NCI-H1105 treated with DMSO at 0.1 percent for 48 hours (cell line): ENCODE results near the gene TSKS.
"Not testable (repeated sequence)": the region's sequence is repeated elsewhere in the genome, so short reads cannot be mapped to it uniquely, and the experiment has no call there.

Experiments
- DNase-seq: peaks from one replicate; lab custom pipeline; 2025; lab: John Stamatoyannopoulos, UW

The TSKS gene

GRCh38 chr19:49766930-49767299 lies 3.8 kb upstream of the TSKS start, which contains the start of gene AP2A1:
Gene AP2A1 (plus strand): TSS chr19:49767001. CDS start chr19:49767134, 133 bp downstream.
- no peak for DNase-seq

DNA sequence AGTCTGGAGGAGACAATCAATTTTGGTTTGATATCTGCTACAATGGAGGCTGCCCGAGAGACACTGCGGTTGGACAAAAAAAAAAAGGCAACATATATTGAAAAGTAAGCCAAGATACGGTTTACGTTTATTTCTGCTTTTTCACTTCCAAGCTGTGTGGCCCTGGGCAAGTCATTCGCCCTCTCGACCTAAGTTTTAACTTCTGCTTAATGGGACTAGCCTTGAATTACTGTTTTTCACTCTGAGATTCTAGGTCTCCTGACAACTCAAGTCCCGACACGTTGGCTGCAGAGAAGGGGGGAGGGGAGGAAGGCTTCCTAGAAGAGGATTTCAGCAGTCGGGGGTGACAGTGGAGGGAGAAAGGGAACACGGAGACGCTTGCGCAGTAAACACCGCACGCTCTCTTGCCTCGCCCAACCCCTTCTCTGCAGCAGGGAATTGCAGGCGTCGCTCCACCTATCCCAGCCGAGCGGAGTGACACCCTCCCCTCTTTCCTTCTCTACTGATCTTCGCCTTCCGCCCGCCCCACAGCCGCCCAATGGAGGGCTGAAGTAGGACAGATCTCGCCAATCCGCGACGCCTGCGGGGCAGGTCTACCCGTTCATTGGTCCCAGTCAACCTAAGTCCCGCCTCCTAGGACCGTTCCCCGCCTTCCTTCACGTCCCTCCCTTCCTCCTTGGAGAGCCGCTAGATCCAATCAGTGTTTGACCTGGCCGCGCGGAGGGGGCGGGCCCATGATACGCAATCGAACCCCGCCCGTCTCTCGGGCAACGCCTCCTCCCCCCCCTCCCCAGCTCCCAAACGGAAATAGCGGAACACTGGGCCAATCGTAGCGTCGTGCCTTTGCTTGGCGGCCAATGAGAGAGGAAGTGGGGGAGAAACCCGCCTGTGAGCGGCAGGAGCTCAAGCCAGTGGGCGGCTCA lies 3.2 kb upstream of the TSKS start:
- peak; percentile 100 for DNase-seq

GRCh38 chr19:49764341-49764740 lies 1.2 kb upstream of the TSKS start:
- no peak for DNase-seq

DNA sequence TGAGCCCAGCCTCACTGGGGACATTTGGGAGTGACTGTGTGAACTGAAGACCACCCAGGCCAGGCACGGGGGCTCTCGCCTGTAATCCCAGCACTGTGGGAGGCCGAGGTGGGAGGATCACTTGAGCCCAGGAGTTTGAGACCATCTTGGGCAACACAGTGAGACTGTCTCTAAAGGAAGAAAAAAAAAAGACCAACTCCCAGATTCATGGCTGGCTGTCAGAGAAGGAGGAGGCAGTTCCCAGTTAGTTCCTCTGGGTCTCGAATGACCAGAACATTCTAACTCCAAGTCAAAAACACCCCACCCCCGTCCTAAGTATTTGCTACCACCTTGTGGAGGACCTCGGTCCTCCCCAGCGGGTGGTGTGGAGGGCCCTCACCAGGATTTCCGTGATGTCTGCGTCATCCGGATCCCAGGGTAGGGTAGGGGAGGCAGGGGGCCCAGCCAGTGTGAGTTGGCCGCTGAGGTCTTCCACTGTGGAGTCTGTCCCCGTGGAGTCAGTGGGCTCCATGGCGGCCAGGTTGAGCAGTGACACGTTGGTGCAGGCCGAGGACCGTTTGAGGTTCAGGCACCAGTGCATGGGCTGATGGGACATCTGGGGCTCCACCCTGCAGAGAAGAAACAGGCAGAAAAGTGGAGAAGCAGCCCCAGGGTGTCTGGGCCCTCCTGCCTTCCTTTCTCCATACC lies 1.3 kb downstream of the TSKS start:
- DNase-seq: no peak

DNA sequence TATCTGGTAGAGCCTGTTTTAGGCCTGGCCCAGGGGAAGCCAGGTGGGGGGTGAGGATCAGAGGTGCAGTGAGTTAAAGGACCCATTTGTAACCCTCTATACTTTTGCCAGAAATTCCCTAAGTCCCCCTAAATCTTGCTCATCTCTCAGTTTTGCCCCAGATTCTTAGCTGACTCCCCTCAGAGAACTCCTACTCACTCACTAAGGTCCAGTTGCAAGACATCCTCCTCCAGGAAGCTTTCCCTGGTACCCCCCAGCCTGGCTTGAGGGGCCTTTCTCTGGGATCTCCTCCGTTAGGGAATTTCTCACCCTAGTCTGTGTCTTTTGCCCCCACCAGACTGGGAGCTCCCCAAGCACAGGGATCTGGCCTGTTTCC lies 1.9 kb downstream of the TSKS start:
- no peak for DNase-seq

DNA sequence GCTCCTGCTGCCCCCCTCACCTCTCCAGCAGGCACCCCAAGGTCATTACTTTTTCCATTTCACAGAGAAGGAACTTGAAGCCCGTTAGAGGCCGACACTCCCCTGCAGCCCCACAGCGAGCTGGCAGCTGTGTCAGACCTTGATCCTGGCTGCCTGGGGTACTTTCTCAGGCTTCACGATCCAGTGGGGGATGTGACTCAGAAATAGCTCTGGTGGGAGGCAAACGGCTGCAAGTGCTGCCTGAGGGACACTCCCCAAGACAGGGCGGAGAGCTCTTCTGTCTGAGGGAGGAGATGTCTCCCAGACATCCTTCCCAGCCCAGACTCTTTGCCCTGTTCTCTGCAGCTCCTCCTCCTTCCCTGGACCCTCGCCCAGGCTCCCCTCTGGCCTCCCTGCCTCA lies 4.8 kb downstream of the TSKS start:
- DNase-seq: no peak

DNA sequence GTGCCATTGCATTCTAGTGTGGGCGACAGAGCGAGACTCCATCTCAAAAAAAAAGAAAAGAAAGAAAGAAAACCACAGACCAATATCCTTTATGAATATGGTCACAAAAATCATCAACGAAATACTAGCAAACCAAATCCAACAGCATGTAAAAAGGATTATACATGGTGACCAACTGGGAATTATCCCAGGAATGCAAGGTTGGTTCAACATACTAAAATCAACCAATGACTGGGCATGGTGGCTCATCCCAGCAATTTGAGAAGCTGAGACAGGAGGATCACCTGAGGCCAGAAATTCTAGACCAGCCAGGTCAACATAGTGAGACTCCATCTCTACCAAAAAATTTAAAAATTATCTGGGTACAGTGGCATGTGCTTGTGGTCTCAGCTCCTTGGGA lies 7.2 kb downstream of the TSKS start:
- no peak for DNase-seq

DNA sequence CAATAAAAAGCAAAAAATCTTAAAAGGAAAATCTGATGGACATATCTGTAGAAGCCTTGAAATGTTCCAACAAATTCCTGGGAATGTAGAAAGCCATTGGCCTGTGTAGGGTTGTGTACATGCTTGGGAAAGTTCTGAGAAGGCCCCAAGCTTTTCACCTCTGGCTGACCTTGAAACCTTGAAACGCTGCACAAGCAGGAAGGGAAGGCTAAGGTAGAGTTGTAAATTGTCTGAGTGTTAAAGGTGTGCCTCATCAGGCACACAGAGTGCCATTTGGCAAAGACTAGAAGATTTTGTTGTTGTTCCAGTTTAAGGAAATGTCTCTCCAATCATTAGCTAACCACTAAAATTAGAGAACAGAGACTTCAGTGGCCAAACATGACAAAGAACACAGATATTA lies 10.4 kb downstream of the TSKS start:
- no peak for DNase-seq

DNA sequence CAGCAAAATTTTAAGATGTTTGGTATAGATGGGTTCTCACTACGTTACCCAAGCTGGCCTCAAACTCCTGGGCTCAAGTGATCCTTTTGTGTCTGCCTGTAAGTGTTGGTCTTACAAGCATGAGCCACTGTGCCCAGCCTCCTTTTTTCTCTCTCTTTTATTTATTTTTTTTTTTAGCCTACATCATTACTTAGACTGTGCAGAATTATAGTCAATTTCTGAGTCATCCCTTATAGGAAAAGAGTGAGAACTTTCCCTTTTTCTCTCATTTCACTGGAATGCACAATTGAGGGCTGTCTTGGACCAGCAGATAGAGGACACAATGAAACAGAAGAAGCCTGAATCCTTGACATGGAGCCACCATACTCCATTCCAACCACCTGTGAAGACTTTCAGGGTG lies 13.3 kb downstream of the TSKS start:
- no peak for DNase-seq

DNA sequence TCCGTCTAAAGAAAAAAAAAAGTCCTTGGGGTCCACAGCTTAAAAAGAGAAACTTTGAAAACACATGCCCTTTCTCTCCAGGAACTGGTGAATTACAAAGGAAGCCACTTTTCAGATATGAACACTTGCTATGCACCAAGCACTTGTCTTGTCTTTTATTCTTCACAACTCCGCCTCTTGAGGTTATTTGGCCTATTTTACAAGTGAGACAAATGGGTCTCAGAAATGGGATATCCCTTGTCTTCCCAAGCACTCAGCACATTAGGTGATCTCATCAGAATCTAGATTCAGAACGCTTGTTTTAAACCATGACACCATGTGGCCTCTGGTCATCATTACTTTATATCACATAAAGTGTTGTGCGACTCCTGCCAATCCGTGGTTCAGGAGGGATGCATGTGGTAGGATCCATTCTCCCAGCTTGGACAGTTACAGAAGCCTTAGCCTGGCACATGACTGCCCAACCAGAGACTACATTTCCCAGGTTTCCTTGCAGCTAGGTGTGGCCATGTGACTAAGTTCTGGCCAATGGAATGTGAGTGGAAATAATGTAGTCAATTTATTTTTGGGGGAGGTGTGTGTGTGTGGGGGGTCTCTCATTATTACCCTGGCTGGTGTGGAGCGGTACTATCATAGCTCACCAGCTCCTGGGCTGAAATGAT lies 13.9 kb downstream of the TSKS start:
- DNase-seq: no peak

- DNase-seq: no peak
Observed at GRCh38 chr19:49746206-49746958, 16.7 kb downstream of the TSKS start.

GRCh38 chr19:49744946-49745381 lies 18.1 kb downstream of the TSKS start:
- DNase-seq: no peak

DNA sequence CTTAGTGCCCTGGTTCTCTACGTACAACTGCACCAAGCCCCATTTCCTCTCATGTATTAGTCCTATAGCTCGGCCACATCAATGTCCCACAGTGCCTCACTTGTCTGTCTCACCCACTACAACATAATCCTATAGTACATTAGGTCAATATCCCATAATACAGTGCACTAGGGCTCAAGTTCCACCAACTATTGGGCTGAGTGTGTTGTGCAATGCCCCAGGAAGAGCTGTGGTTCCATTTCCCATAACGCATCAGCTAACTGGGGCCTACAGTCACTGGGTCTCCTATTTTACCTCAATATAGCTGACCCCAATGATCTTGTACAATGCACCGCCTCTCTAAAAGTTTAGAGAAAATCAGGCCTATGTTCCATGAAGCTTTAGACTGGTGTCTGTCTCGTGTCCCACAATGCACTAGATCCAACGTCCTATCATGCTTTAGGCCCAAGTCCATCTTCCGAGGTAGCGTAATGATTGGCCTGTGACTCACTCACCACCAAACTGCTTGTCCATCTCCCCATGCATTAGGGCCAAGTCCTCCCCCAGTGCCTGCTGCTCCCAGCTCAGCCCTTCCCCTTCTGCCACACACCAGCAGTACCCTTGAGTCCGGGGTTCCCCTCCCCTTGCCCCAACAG lies 21.8 kb downstream of the TSKS start:
- no peak for DNase-seq

GRCh38 chr19:49739933-49740332 lies 23.2 kb downstream of the TSKS start:
- no peak for DNase-seq

DNA sequence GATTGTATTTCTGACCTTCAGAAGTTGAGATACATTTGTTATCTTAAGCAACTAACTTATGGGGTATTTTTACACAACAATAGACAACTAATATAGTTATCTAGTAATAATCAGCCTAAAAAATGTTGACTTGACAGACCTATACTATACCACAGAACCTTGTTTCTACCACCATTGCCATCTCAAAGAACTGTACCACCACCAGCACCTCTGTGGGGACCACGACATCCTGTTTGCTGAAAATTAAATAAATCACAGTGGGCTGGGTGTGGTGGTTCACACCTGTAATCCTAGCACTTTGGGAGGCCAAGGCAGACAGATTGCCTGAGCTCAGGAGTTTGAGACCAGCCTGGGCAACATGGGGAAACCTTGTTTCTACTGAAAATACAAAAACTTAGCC lies 24.0 kb downstream of the TSKS start:
- no peak for DNase-seq

DNA sequence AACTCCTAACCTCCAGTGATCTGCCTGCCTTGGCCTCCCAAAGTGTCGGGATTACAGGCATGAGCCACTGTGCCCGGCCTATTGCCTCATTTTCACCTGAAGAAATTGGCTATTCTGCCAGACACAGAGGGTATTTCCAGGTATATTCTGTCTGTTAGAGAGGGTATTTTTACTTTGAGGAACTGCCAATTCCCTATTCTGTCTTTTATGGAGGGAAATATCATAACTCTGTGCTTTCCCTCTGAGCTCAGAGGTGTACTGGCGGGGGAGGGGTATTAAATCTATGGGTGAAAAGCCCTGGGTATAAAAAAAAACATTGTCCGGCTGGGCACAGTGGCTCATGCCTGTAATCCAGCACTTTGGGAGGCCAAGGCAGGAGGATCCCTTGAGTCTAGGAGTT lies 24.8 kb downstream of the TSKS start:
- DNase-seq: no peak

DNA sequence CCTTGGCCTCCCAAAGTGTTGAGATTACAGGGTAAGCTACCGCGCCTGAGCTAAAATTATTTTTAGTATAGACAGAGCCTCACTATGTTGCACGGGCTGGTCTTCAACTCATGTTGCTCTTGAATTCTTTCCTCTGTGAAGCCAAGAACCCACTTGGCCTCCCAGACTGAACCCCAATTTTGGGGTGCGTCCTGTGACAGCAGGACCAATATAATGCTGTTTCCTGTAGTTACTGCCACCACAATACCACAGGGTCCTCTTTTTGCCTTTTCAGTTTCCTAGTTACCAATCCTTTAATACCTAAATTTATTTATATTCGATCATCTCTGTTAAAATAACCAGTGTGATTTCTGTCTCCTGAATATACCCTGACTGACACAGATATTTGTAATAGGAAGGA lies 32.9 kb downstream of the TSKS start:
- no peak for DNase-seq

- no peak for DNase-seq
Observed at GRCh38 chr19:49727217-49728030, 35.7 kb downstream of the TSKS start.

DNA sequence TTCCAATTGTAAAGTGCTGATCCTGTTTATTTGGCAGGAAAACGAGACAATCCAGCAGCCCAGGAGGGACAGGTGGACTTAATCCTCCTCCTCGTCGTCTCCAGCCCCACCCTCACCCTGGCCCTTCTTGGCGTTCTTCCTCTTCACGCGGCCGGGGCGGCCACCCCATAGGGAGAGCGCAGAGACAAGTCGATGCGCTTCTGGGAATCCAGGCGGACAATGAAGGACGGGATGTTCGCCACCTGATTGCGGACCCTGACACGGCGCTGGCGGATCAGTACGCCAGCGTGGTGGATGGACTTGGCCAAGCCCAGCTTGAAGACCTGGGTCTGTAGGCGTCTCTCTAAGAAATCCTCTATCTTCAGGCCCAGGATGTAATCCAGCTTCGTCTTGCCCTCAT lies 43.7 kb downstream of the TSKS start:
- DNase-seq: not testable (repeated sequence)

DNA sequence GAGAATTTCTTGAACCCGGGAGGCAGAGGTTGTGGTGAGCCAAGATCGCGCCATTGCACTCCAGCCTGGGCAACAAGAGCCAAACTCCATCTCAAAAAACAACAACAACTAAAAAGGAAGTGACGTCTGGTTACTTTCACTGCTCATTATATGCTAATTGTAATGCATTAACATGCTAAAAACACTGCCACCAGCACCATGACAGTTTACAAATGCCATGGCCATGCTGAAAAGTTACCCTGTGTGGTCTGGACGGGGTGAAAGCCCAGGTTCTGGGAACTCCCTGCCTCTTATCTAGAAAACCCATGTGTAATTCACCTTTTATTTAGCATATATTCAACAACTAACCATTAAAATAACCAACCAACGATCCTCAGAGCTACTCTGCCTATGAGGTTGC lies 44.1 kb downstream of the TSKS start:
- no peak for DNase-seq

DNA sequence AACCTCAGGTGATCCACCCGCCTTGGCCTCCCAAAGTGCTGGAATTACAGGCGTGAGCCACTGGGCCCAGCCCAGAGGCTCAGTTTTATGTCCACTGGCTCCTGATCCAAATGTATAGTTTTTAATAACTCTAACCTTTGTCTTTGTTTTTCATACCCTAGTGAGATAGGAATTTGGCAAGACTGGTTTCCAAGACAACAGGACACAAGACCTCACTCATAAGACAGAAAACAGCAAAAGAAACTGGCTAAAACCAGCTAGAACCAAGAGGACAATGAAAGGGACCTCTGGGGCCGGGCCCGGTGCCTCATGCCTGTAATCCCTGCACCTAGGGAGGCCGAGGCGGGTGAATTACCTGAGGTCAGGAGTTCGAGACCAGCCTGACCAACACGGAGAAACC lies 44.6 kb downstream of the TSKS start:
- no peak for DNase-seq
